Ramos (cell line): ENCODE data around the gene RENBP.

ENCODE experiments used
- in situ Hi-C: fragments of 300-500 bp; cut with MboI; formaldehyde crosslinking; loops from one replicate; pipeline ENCODE4 v1.14.3; 2022; ENCODE audit warnings: low sequenced_read_pairs; ENCODE audit not compliant: unreplicated experiment

The RENBP gene

GRCh38 chrX:153903991-153904957, 40.2 kb downstream of the RENBP start, which contains the start of gene AVPR2:
AVPR2 (plus strand) TSS chrX:153904673; CDS start chrX:153905146, 473 bp downstream.
- in situ Hi-C loops = no loop called here

GRCh38 chrX:153903238-153903980, 41.0 kb downstream of the RENBP start:
- in situ Hi-C loops = no loop called here

GRCh38 chrX:153902385-153902784, 42.1 kb downstream of the RENBP start:
- in situ Hi-C loops = no loop called here

- in situ Hi-C loops = no loop called here
These were observed 42.7 kb downstream of the RENBP start for GRCh38 chrX:153901753-153902140.

GRCh38 chrX:153900831-153901752, 43.4 kb downstream of the RENBP start:
- in situ Hi-C loops = no loop called here

GRCh38 chrX:153897899-153898298, 46.5 kb downstream of the RENBP start:
- in situ Hi-C loops = no loop called here

- in situ Hi-C loops = no loop called here
These were observed 55.3 kb downstream of the RENBP start for GRCh38 chrX:153889123-153889522.

- in situ Hi-C loops = no loop called here
These were observed 56.1 kb downstream of the RENBP start for GRCh38 chrX:153888344-153888743.

GRCh38 chrX:153887385-153887784, 57.1 kb downstream of the RENBP start:
- in situ Hi-C loops = no loop called here

- in situ Hi-C loops = no loop called here
These were observed 57.5 kb downstream of the RENBP start for GRCh38 chrX:153886915-153887314.

- in situ Hi-C loops = no loop called here
These were observed 58.2 kb downstream of the RENBP start, which contains the start of gene L1CAM for GRCh38 chrX:153885968-153886903. L1CAM (minus strand) TSS chrX:153886173; CDS start chrX:153875836, 10,337 bp downstream.
